IMR-90 (cell line): Measurements from ENCODE around the gene GGT5. TPM values are rescaled to one million over a fixed set of nuclear protein-coding genes. Genes with fewer than 3 reads are reported as not detected.

Source experiments
- ATAC-seq: fragments of 200-7000 bp; cut with Tn5 transposase; 2 replicates; pipeline ENCODE4 v1.9.1; 2020; ENCODE audit warnings: low read depth, mild to moderate bottlenecking, moderate library complexity
- BruUV-seq: library from RNA; stranded (reverse); fragments of 400-500 nt; replicated peaks from 2 replicates; lab custom pipeline; 2021; lab: Mats Ljungman, UMichigan
- CTCF ChIA-PET: fragments of 300-600 bp; formaldehyde crosslinking; extraction: SDS; loops from one replicate; lab custom pipeline; 2021; ENCODE audit warnings: antibody characterized with exemption; lab: Yijun Ruan, JAX
- POLR2A ChIA-PET: fragments of 300-600 bp; sonication (Branson Sonifier 250); formaldehyde crosslinking; loops from one replicate; lab custom pipeline; 2022; ENCODE audit warnings: antibody characterized with exemption; ENCODE audit not compliant: unreplicated experiment; lab: Charles Lee
- DNase-seq: peaks from one replicate; pipeline ENCODE4 v3.0.0; 2013
- H2AFZ ChIP-seq: replicated peaks from 2 replicates; pipeline ENCODE3; 2013; ENCODE audit warnings: low read length, mild to moderate bottlenecking; ENCODE audit not compliant: poor library complexity
- H2AK5ac ChIP-seq: 2 replicates; pipeline ENCODE4 v1.6.1; 2013; ENCODE audit warnings: low read depth, low read length, inconsistent platforms
- H2AK9ac ChIP-seq: replicated peaks from 2 replicates; pipeline ENCODE3; 2013; ENCODE audit warnings: mild to moderate bottlenecking, low read depth, low read length, moderate library complexity; ENCODE audit not compliant: poor library complexity
- H2BK120ac ChIP-seq: 2 replicates; pipeline ENCODE4 v1.6.1; 2013; ENCODE audit warnings: low read depth, low read length, inconsistent platforms
- H2BK15ac ChIP-seq: 3 replicates; pipeline ENCODE4 v1.6.1; 2013; ENCODE audit warnings: low read depth, low read length, inconsistent platforms
- H2BK20ac ChIP-seq: 2 replicates; pipeline ENCODE4 v1.6.1; 2013; ENCODE audit warnings: low read depth, mild to moderate bottlenecking, inconsistent platforms, low read length, moderate library complexity
- H2BK5ac ChIP-seq: 2 replicates; pipeline ENCODE4 v1.6.1; 2013; ENCODE audit warnings: mild to moderate bottlenecking, low read depth, low read length, inconsistent platforms; ENCODE audit not compliant: poor library complexity, severe bottlenecking
- H3K14ac ChIP-seq: replicated peaks from 2 replicates; pipeline ENCODE4 v1.6.1; 2013; ENCODE audit warnings: low read depth, low read length, inconsistent platforms
- H3K18ac ChIP-seq: 2 replicates; pipeline ENCODE4 v1.6.1; 2013; ENCODE audit warnings: low read depth, low read length, control low read depth
- H3K23ac ChIP-seq: 2 replicates; pipeline ENCODE4 v1.6.1; 2013; ENCODE audit warnings: low read depth, low read length, inconsistent platforms
- H3K27ac ChIP-seq: 2 replicates; pipeline ENCODE4 v1.5.1; 2013; ENCODE audit warnings: mild to moderate bottlenecking, control low read depth, low read length; ENCODE audit not compliant: insufficient read depth
- H3K27me3 ChIP-seq: 2 replicates; pipeline ENCODE4 v1.6.1; 2013; ENCODE audit warnings: low read length; ENCODE audit not compliant: control insufficient read depth, insufficient read depth
- H3K36me3 ChIP-seq: 2 replicates; pipeline ENCODE4 v1.6.1; 2013; ENCODE audit warnings: low read length, mixed read lengths; ENCODE audit not compliant: control insufficient read depth, insufficient read depth
- H3K4ac ChIP-seq: 2 replicates; pipeline ENCODE4 v1.6.1; 2013; ENCODE audit warnings: low read depth, low read length, inconsistent platforms
- H3K4me1 ChIP-seq: 2 replicates; pipeline ENCODE4 v1.6.1; 2013; ENCODE audit warnings: low read length, mixed read lengths; ENCODE audit not compliant: control insufficient read depth, insufficient read depth
- H3K4me2 ChIP-seq: 2 replicates; pipeline ENCODE4 v1.6.1; 2013; ENCODE audit warnings: low read depth, mild to moderate bottlenecking, control low read depth, low read length, moderate library complexity
- H3K4me3 ChIP-seq: 2 replicates; pipeline ENCODE4 v1.5.1; 2013; ENCODE audit warnings: low read depth, mild to moderate bottlenecking, control low read depth, low read length, moderate library complexity; ENCODE audit not compliant: insufficient read depth
- H3K56ac ChIP-seq: 2 replicates; pipeline ENCODE4 v1.6.1; 2013; ENCODE audit warnings: low read length, inconsistent platforms; ENCODE audit not compliant: insufficient read depth; ENCODE audit errors: extremely low read depth
- H3K79me1 ChIP-seq, 2 experiments: 2 replicates each; pipeline ENCODE4 v1.6.1; 2013; ENCODE audit warnings: low read length in 2 of 2, inconsistent platforms in 1 of 2, low read depth in 1 of 2
- H3K9ac ChIP-seq: 2 replicates; pipeline ENCODE4 v1.6.1; 2013; ENCODE audit warnings: low read depth, low read length, control low read depth
- H3K9me1 ChIP-seq: 2 replicates; pipeline ENCODE4 v1.6.1; 2013; ENCODE audit warnings: low read length, inconsistent platforms; ENCODE audit not compliant: insufficient read depth
- H3K9me3 ChIP-seq: 2 replicates; pipeline ENCODE4 v1.6.1; 2013; ENCODE audit warnings: low read length; ENCODE audit not compliant: control insufficient read depth, insufficient read depth
- H4K20me1 ChIP-seq: 2 replicates; pipeline ENCODE4 v1.6.1; 2013; ENCODE audit warnings: low read length, inconsistent platforms; ENCODE audit not compliant: insufficient read depth
- H4K5ac ChIP-seq: 2 replicates; pipeline ENCODE4 v1.6.1; 2013; ENCODE audit warnings: mild to moderate bottlenecking, low read depth, low read length, control low read depth
- H4K8ac ChIP-seq, 2 experiments: 2 replicates each; pipeline ENCODE4 v1.6.1; 2013; ENCODE audit warnings: low read depth in 2 of 2, low read length in 2 of 2, control low read depth in 1 of 2, inconsistent platforms in 1 of 2
- H4K91ac ChIP-seq: 2 replicates; pipeline ENCODE4 v1.6.1; 2013; ENCODE audit warnings: low read depth, low read length, inconsistent platforms; ENCODE audit not compliant: insufficient read depth
- SMC3 ChIP-seq: fragments of 150-350 bp; IDR thresholded peaks from 2 replicates; pipeline ENCODE4 v1.6.1; 2016; ENCODE audit warnings: low read depth, mild to moderate bottlenecking, antibody characterized with exemption, low read length, moderate library complexity
- WGBS, 2 experiments: methylation state at CpG; one replicate each; pipeline versions ENCODE4 v1.1.5 to v1.1.7; 2013; ENCODE audit warnings: missing lambda C conversion rate in 2 of 2; ENCODE audit not compliant: insufficient read length in 1 of 2; ENCODE audit errors: extremely low coverage in 2 of 2; 5-methylcytosine and 5-hydroxymethylcytosine counted together
- dilution Hi-C: fragments of 300-500 bp; cut with HindIII; formaldehyde crosslinking; loops from one replicate; pipeline ENCODE4 v1.14.3; 2018; ENCODE audit warnings: low sequenced_read_pairs; ENCODE audit not compliant: unreplicated experiment
- in situ Hi-C: fragments of 300-500 bp; cut with MboI; formaldehyde crosslinking; loops from 3 replicates; pipeline ENCODE4 v1.14.3; 2019; ENCODE audit warnings: low sequenced_read_pairs, inconsistent platforms, mixed read lengths
- intact Hi-C: fragments of 100-400 bp; cut with micrococcal nuclease; formaldehyde crosslinking; loops from 2 replicates; pipeline ENCODE4 v1.10.0; 2022
- polyA plus RNA-seq, 3 experiments: library from polyadenylated mRNA; depleted of rRNA; stranded (reverse); fragments of >200 nt; gene quantifications; 2 replicates each; pipeline ENCODE4 v1.2.3, GENCODE V29; 2012; ENCODE audit warnings: low replicate concordance in 1 of 3
- total RNA-seq: library from RNA; depleted of rRNA; stranded (reverse); fragments of >200 nt; gene quantifications from 2 replicates; pipeline ENCODE4 v1.2.3, GENCODE V29; 2012
- TF ChIP-seq, protein P1 (sequence below): fragments of 150-350 bp; IDR thresholded peaks from 2 replicates; pipeline ENCODE4 v1.6.1; 2016; ENCODE audit warnings: low read depth, mild to moderate bottlenecking, low read length, moderate library complexity, borderline replicate concordance

GGT5 gene
- total and polyA plus RNA-seq, 2 of the 4 experiments (the other 2 are of a cell fraction) = 0.18 to 5.8 TPM

DNA sequence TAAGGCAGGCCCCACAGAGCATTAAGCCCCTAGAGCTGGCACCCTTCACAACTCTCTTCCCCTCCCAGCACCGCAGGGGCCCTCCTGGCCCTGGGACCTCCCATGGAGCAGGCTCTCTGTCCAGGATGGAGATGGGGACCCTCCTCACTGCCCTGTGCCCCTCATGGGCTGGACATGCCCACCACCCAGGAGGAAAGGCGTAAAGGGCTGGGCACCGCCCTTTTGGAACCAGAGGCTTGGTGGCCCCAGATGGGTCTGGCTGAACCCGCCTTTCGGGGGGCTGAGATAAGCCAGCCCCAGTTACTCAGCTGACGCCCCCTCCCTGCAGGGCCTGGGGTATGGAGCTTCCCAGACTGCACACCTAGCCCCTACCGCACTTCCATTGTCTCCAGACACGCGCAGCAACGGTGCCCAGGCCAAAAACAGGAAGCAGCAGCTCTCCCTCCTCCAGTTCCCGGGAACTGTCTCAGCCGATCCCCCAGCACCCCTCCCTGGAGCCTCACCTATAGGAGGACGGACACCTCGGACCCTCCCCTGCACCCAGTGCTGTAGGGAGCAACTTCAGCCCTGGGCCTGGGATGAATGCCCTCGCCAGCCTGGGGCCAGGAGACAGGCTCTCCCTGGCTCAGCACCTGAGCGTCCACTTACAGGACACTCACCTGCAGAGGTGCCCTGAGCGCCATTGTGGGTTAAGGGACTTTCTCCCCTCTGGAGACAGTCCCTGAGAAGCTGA, 65.2 kb downstream of the GGT5 start:
- ChIA-PET CTCF (no interaction called here), POLR2A (no interaction called here)
- Histone ChIP-seq H2AK9ac (no peak overlapping the region), H3K36me3 (peaks cover 14% of the 10 kb centered on the region; the same call in 1 of the 2 replicates), H3K4me2 (no peak overlapping the region), H3K56ac (no peak overlapping the region), H3K27ac (no peak overlapping the region), H2BK15ac (no peak overlapping the region), H3K9me1 (no peaks in the 10 kb centered on the region), H3K79me1 (no peaks in the 10 kb centered on the region; a peak in 1 of 4 replicates), H2BK5ac (no peak overlapping the region), H3K4ac (no peak overlapping the region), H2BK20ac (no peak overlapping the region), H2AFZ (no peak overlapping the region), H4K8ac (no peak overlapping the region), H3K9me3 (no peaks in the 10 kb centered on the region), H3K4me3 (no peak overlapping the region), H3K18ac (no peak overlapping the region), H3K27me3 (no peaks in the 10 kb centered on the region), H2BK120ac (no peak overlapping the region), H3K9ac (no peak overlapping the region), H4K5ac (no peak overlapping the region), H4K20me1 (0 out of 2 replicates have a peak, but pooled peaks cover 9% of the 10 kb centered on the region), H4K91ac (no peak overlapping the region), H3K23ac (no peak overlapping the region), H2AK5ac (no peak overlapping the region), H3K14ac (no peak overlapping the region), H3K4me1 (no peaks in the 10 kb centered on the region)
- ATAC-seq (no peak), DNase-seq (no peak)
- no TSS peak for BruUV-seq
- WGBS, 2 experiments = 88% methylated on average over 8 of the region's 17 CpGs; no CpG with 5 or more reads in 1 of the 2 experiments
- in situ Hi-C loops (no loop called here), dilution Hi-C loops (no loop called here), intact Hi-C loops (loop anchor here (10.0 kb wide), 1 partner anchor 195 kb away; the partner anchor contains the start of gene GSTT2)
- TF ChIP-seq, protein P1, sequence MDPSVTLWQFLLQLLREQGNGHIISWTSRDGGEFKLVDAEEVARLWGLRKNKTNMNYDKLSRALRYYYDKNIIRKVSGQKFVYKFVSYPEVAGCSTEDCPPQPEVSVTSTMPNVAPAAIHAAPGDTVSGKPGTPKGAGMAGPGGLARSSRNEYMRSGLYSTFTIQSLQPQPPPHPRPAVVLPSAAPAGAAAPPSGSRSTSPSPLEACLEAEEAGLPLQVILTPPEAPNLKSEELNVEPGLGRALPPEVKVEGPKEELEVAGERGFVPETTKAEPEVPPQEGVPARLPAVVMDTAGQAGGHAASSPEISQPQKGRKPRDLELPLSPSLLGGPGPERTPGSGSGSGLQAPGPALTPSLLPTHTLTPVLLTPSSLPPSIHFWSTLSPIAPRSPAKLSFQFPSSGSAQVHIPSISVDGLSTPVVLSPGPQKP = no peak
- TF ChIP-seq SMC3 = no peak
